Esophagus mucosa (tissue), 1 donor: ENCODE data around the gene ADORA3. TPM values are rescaled to one million over a fixed set of nuclear protein-coding genes. Genes with fewer than 3 reads are reported as not detected.

Experiments used
- ATAC-seq: fragments of 200-7000 bp; cut with Tn5 transposase; one replicate; pipeline ENCODE4 v1.9.1; 2020
- total RNA-seq: library from RNA; stranded (reverse); gene quantifications from one replicate; pipeline ENCODE4 v1.2.4, GENCODE V29; 2023
- donor health status: DM: yes; HTN: yes; CAD: no.

Gene ADORA3
- total RNA-seq, 1 donor from 2014 or later, result 0.64 TPM

- ATAC-seq, result no peak
These were observed 28.9 kb downstream of the ADORA3 start for GRCh38 chr1:111474521-111474920.

GRCh38 chr1:111474106-111474505 lies 29.3 kb downstream of the ADORA3 start:
- ATAC-seq, result no peak

- ATAC-seq, result no peak
These were observed 31.9 kb downstream of the ADORA3 start for GRCh38 chr1:111471538-111471937.

GRCh38 chr1:111471012-111471411 lies 32.4 kb downstream of the ADORA3 start:
- peak; percentile 75 for ATAC-seq

GRCh38 chr1:111470596-111470995 lies 32.8 kb downstream of the ADORA3 start:
- ATAC-seq, result no peak

- ATAC-seq, result no peak
These were observed 33.9 kb downstream of the ADORA3 start for GRCh38 chr1:111469539-111469938.

GRCh38 chr1:111468717-111469100 lies 34.7 kb downstream of the ADORA3 start:
- ATAC-seq, result no peak

GRCh38 chr1:111467865-111468716 lies 35.3 kb downstream of the ADORA3 start:
- no peak for ATAC-seq

GRCh38 chr1:111466480-111466879 lies 37.0 kb downstream of the ADORA3 start:
- no peak for ATAC-seq

GRCh38 chr1:111465754-111466153 lies 37.7 kb downstream of the ADORA3 start:
- ATAC-seq, result no peak

- peak; percentile 35 for ATAC-seq
These were observed 40.3 kb downstream of the ADORA3 start for GRCh38 chr1:111463029-111463683.

GRCh38 chr1:111462370-111463028 lies 40.9 kb downstream of the ADORA3 start:
- no peak for ATAC-seq

GRCh38 chr1:111461765-111462164 lies 41.7 kb downstream of the ADORA3 start:
- no peak for ATAC-seq

- ATAC-seq, result no peak
These were observed 47.8 kb downstream of the ADORA3 start for GRCh38 chr1:111455642-111456031.

- no peak for ATAC-seq
These were observed 48.4 kb downstream of the ADORA3 start for GRCh38 chr1:111454859-111455641.

- ATAC-seq, result no peak
These were observed 49.7 kb downstream of the ADORA3 start for GRCh38 chr1:111453706-111454105.

- no peak for ATAC-seq
These were observed 50.9 kb downstream of the ADORA3 start for GRCh38 chr1:111452581-111452980.

- ATAC-seq, result no peak
These were observed 53.2 kb downstream of the ADORA3 start for GRCh38 chr1:111450185-111450584.

GRCh38 chr1:111449703-111450017 lies 53.8 kb downstream of the ADORA3 start:
- no peak for ATAC-seq
